ENCODE results near the gene S100A12. TPM values are rescaled to one million over a fixed set of nuclear protein-coding genes. Genes with fewer than 3 reads are reported as not detected.

The S100A12 gene
- total and polyA plus RNA-seq, 2 donors (not counting 3 experiments of a cell fraction or from before 2014, with no cell fraction given) = not detected

DNA sequence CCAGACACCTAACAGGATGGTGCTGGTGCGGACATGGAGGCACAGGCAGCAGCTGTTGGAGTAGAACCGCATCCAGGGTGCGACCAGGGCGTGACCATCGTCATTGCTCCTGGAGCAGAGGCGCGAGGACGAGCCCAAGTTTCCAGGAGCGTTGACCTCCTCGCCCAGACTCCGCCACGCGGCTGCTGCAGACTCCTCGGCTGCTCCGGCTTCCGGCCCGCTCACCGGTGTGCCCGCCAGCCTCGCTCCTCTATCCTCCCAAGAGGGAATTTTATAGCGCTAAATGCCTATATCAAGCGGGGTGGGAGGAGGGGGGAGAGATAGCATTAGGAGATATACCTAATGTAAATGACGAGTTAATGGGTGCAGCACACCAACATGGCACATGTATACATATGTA is 5.3 kb upstream of the S100A12 start:
- Histone ChIP-seq H3K4me3 (replicated peaks in 1 of 3; ENCODE audit: insufficient read depth in 1 of 3, low read depth in 1 of 3, low read length in 3 of 3) (no peak overlapping the region), H3K36me3 (ENCODE audit: control insufficient read depth in 2 of 2, extremely low read depth in 1 of 2, insufficient read depth in 2 of 2, low read length in 2 of 2) (no peaks in the 10 kb centered on the region), H3K27ac (ENCODE audit: insufficient read depth, low read depth, low read length) (no peak overlapping the region), H3K79me2 (ENCODE audit: control insufficient read depth, insufficient read depth, low read length) (no peaks in the 10 kb centered on the region), H2AFZ (ENCODE audit: low read depth, low read length) (no peak overlapping the region), H4K20me1 (replicated peaks; ENCODE audit: control insufficient read depth, extremely low read depth, insufficient read depth, low read length) (no peaks in the 10 kb centered on the region), H3K4me2 (ENCODE audit: insufficient read depth, low read length) (no peak overlapping the region), H3K4me1 (ENCODE audit: control insufficient read depth, extremely low read depth, insufficient read depth, low read length) (no peaks in the 10 kb centered on the region), H3K27me3 (ENCODE audit: control insufficient read depth in 2 of 2, insufficient read depth in 2 of 2, low read length in 2 of 2) (no peaks in the 10 kb centered on the region), H3K9me1 (replicated peaks; ENCODE audit: control insufficient read depth, extremely low read depth, insufficient read depth, low read length) (no peaks in the 10 kb centered on the region), H3K9me3 (replicated peaks; ENCODE audit: control insufficient read depth, insufficient read depth, low read length) (no peaks in the 10 kb centered on the region), H3K9ac (replicated peaks; ENCODE audit: extremely low read depth, insufficient read depth, low read length) (no peak overlapping the region)
- ChIA-PET POLR2A (no interaction called here), CTCF (no interaction called here)
- no peak for FAIRE-seq
- intact Hi-C loops (cut with micrococcal nuclease) (no loop called here), dilution Hi-C loops (cut with MboI; ENCODE audit: extremely low pct_ligation_motif_present, low sequenced_read_pairs) (no loop called here)
- no peak for DNase-seq (ENCODE audit: low read depth, low spot score)
- no TSS peak for BruUV-seq (replicated peaks)
- no peak for TF ChIP-seq EZH2 (IDR thresholded peaks at IDR 0.05; ENCODE audit: borderline replicate concordance, low read depth, low read length, severe bottlenecking)
- no peak for TF ChIP-seq POLR2A (IDR thresholded peaks at IDR 0.05; ENCODE audit: low read depth, low read length)
- no peak for TF ChIP-seq GATA2 (IDR thresholded peaks at IDR 0.05; ENCODE audit: insufficient read depth, insufficient read length, low read depth, low read length)
- no peak for TF ChIP-seq JUN (IDR thresholded peaks at IDR 0.05; ENCODE audit: borderline replicate concordance, insufficient read depth, insufficient read length, low read depth)
- no peak for TF ChIP-seq FOS (IDR thresholded peaks at IDR 0.05; ENCODE audit: borderline replicate concordance, insufficient read depth, low read length)
- TF ChIP-seq MYC (IDR thresholded peaks at IDR 0.05; ENCODE audit: low read depth, low read length) = no peak
- no peak for TF ChIP-seq POLR2AphosphoS5 (IDR thresholded peaks at IDR 0.05; ENCODE audit: insufficient read depth, low read depth, low read length)

DNA sequence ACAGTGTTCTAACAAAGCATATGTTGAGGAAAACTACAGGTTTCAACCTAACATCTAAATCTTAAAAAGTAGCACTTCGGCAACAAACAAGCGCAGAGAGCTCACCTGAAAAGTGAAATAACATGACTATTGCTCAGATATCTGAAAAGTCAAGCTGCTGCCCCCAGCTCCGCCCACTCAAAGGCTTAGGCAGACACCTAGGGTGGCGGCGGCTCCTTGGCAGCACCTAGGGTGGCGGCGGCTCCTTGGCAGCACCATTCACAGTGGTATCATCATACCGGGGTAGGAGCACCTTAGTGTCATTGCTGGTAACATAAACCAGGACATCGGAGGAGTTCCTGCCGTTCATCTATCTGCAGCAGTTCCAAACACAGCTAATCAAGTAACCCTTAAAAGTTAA is 4.2 kb upstream of the S100A12 start:
- Histone ChIP-seq H4K20me1 (replicated peaks; ENCODE audit: control insufficient read depth, extremely low read depth, insufficient read depth, low read length) (no peaks in the 10 kb centered on the region), H3K9me1 (replicated peaks; ENCODE audit: control insufficient read depth, extremely low read depth, insufficient read depth, low read length) (no peaks in the 10 kb centered on the region), H3K9ac (replicated peaks; ENCODE audit: extremely low read depth, insufficient read depth, low read length) (no peak overlapping the region), H3K4me2 (ENCODE audit: insufficient read depth, low read length) (no peak overlapping the region), H3K79me2 (ENCODE audit: control insufficient read depth, insufficient read depth, low read length) (no peaks in the 10 kb centered on the region), H3K27ac (ENCODE audit: insufficient read depth, low read depth, low read length) (no peak overlapping the region), H3K9me3 (replicated peaks; ENCODE audit: control insufficient read depth, insufficient read depth, low read length) (no peaks in the 10 kb centered on the region), H3K27me3 (ENCODE audit: control insufficient read depth in 2 of 2, insufficient read depth in 2 of 2, low read length in 2 of 2) (no peaks in the 10 kb centered on the region), H3K4me3 (replicated peaks in 1 of 3; ENCODE audit: insufficient read depth in 1 of 3, low read depth in 1 of 3, low read length in 3 of 3) (no peak overlapping the region), H3K4me1 (ENCODE audit: control insufficient read depth, extremely low read depth, insufficient read depth, low read length) (no peaks in the 10 kb centered on the region), H3K36me3 (ENCODE audit: control insufficient read depth in 2 of 2, extremely low read depth in 1 of 2, insufficient read depth in 2 of 2, low read length in 2 of 2) (no peaks in the 10 kb centered on the region), H2AFZ (ENCODE audit: low read depth, low read length) (no peak overlapping the region)
- no peak for TF ChIP-seq FOS (IDR thresholded peaks at IDR 0.05; ENCODE audit: borderline replicate concordance, insufficient read depth, low read length)
- no peak for TF ChIP-seq POLR2A (IDR thresholded peaks at IDR 0.05; ENCODE audit: low read depth, low read length)
- no peak for TF ChIP-seq POLR2AphosphoS5 (IDR thresholded peaks at IDR 0.05; ENCODE audit: insufficient read depth, low read depth, low read length)
- TF ChIP-seq GATA2 (IDR thresholded peaks at IDR 0.05; ENCODE audit: insufficient read depth, insufficient read length, low read depth, low read length) = no peak
- TF ChIP-seq, protein P1, sequence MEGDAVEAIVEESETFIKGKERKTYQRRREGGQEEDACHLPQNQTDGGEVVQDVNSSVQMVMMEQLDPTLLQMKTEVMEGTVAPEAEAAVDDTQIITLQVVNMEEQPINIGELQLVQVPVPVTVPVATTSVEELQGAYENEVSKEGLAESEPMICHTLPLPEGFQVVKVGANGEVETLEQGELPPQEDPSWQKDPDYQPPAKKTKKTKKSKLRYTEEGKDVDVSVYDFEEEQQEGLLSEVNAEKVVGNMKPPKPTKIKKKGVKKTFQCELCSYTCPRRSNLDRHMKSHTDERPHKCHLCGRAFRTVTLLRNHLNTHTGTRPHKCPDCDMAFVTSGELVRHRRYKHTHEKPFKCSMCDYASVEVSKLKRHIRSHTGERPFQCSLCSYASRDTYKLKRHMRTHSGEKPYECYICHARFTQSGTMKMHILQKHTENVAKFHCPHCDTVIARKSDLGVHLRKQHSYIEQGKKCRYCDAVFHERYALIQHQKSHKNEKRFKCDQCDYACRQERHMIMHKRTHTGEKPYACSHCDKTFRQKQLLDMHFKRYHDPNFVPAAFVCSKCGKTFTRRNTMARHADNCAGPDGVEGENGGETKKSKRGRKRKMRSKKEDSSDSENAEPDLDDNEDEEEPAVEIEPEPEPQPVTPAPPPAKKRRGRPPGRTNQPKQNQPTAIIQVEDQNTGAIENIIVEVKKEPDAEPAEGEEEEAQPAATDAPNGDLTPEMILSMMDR (IDR thresholded peaks at IDR 0.05; ENCODE audit: extremely low read depth in 1 of 2, insufficient read depth in 1 of 2, low read depth in 1 of 2, low read length in 2 of 2) = no peak
- TF ChIP-seq JUN (IDR thresholded peaks at IDR 0.05; ENCODE audit: borderline replicate concordance, insufficient read depth, insufficient read length, low read depth) = no peak
- TF ChIP-seq, protein P2, sequence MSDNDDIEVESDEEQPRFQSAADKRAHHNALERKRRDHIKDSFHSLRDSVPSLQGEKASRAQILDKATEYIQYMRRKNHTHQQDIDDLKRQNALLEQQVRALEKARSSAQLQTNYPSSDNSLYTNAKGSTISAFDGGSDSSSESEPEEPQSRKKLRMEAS (IDR thresholded peaks at IDR 0.05; ENCODE audit: insufficient read depth, insufficient read length) = no peak
- TF ChIP-seq EZH2 (IDR thresholded peaks at IDR 0.05; ENCODE audit: borderline replicate concordance, low read depth, low read length, severe bottlenecking) = no peak
- no peak for TF ChIP-seq MYC (IDR thresholded peaks at IDR 0.05; ENCODE audit: low read depth, low read length)
- ChIA-PET POLR2A (no interaction called here), CTCF (no interaction called here)
- no peak for DNase-seq (ENCODE audit: low read depth, low spot score)
- no peak for FAIRE-seq
- dilution Hi-C loops (cut with MboI; ENCODE audit: extremely low pct_ligation_motif_present, low sequenced_read_pairs) (no loop called here), intact Hi-C loops (cut with micrococcal nuclease) (no loop called here)
- no TSS peak for BruUV-seq (replicated peaks)
